Activated CD4-positive, alpha-beta T cell treated with anti-CD3 and anti-CD28 coated beads, Interleukin-10, Interleukin-2, amounts not matched to agents 100 ng/mL and 50 ng/mL, durations not matched to agents 16 hours and 8 hours (primary cell): ENCODE results near the gene TPO.
"Not testable (repeated sequence)": the region's sequence is repeated elsewhere in the genome, so short reads cannot be mapped to it uniquely, and the experiment has no call there.

ENCODE experiments used
- DNase-seq: peaks from one replicate; pipeline ENCODE4 v3.0.0-alpha.2; 2020

Gene TPO

DNA sequence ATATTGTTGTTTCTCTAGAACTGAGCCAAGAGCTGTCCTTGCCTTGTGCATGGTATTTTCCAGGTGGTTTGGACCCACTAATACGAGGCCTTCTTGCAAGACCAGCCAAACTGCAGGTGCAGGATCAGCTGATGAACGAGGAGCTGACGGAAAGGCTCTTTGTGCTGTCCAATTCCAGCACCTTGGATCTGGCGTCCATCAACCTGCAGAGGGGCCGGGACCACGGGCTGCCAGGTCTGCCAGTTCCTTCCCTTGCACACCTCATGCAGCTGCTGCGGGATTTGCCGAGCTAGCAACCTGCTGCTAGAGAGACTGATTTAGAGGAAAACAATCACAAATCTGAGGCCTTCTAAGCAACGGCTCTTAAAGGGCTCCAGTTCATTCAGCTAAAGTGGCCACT, 74.5 kb downstream of the TPO start:
- DNase-seq: no peak

DNA sequence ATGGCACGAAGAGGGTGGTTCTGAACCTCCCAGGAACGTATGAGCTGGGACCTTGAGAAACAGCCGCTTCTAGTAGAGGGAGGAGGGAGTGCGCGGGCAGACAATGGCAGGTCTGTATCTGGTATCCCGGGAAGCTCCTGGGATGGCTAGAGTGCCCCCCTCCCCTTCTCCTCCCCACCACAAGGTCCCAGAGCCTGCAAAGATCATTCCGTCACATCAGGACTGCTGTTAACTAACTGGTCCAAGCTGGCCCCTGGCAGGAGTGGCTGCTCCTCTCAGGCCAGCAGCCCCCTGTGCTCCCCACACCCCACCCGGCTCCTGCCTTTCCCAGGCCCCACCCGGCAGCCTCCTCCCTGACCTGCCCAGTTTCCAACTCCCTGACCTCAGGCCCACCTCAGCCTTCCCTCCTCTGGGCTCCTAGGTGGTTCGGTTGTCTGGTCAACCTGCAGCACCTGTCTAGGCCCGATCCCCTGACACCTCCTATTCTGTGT, 75.0 kb downstream of the TPO start:
- DNase-seq: no peak

DNA sequence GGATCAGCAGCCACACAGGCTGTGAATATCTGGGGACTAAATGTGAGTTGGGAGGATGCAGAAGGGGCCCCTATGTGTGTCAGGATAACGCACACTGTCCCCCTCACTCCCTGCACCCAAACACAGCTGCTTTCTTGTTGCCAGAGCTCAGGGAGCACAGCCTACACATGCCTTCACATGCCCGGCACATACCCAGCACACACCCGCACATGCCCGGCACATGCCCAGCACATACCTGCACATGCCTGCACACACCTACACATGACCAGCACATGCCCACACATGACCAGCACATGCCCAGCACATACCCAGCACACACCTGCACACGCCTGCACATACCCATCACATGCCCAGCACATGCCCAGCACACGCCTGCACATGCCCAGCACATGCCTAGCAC, 75.6 kb downstream of the TPO start:
- no peak for DNase-seq

DNA sequence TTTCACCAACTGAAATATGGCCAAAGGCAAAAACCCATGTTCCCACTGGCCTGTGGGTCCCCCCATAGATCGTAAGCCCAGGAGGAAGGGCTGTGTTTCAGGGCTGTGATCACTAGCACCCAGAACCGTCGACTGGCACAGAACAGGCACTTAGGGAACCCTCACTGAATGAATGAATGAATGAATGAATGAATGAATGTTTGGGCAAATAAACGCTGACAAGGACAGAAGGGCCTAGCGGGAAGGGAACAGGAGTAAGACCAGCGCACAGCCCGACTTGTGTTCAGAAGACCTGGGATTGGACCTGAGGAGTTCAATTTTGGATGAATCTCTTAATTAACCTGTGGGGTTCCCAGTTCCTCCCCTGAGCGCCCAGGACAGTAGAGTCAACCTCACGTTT, 76.2 kb downstream of the TPO start:
- DNase-seq: no peak

DNA sequence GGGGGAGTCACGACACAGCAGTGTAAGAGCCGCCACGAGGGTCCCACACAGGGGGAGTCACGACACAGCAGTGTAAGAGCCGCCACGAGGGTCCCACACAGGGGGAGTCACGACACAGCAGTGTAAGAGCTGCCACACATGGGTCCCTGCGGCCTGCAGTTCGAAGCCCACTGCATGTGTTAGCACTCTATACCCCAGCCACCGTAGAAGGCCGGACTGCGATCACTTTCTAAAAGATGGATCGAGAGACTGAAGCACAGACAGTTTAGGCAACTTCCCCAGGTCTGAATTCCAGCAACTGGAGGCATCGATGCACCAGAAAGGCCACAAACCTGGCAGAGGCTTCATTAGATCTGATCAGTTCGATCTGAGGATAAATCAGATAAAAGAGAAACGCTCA, 77.1 kb downstream of the TPO start:
- DNase-seq: not testable (repeated sequence)

DNA sequence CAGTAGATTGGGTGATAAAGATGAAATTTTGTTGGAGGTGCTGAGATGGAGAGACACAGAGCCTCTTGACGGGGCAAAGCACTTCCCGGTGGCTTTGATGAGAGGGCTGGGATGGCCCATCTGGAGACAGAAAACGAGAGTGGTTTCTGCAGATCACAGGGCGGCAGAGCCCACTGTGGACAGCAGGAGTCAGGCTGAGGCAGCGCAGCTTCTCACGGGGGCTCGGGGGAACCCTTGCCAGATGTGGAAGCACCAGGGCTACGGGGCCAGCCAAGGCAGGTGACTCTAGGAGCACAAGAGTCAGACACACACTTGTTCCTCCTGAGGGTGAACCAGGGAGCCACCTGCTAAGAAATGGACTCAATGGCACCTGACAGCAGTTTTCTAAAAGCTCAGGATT, 78.5 kb downstream of the TPO start:
- no peak for DNase-seq

DNA sequence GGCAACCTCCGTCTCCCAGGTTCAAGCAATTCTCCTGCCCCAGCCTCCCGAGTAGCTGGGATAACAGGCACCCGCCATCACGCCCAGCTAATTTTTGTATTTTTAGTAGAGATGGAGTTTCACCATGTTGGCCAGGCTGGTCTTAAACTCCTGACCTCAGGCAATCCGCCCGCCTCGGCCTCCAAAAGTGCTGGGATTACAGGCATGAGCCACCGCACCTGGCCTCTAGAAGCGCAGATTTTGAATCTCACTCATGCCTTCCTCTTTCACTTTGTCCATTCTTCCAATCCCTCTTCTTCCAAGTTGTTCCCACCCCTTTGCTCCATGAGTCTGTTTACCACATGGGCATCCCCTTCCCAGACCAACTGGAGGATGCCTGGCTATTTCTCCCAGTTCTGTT, 79.0 kb downstream of the TPO start:
- not testable (repeated sequence) for DNase-seq

DNA sequence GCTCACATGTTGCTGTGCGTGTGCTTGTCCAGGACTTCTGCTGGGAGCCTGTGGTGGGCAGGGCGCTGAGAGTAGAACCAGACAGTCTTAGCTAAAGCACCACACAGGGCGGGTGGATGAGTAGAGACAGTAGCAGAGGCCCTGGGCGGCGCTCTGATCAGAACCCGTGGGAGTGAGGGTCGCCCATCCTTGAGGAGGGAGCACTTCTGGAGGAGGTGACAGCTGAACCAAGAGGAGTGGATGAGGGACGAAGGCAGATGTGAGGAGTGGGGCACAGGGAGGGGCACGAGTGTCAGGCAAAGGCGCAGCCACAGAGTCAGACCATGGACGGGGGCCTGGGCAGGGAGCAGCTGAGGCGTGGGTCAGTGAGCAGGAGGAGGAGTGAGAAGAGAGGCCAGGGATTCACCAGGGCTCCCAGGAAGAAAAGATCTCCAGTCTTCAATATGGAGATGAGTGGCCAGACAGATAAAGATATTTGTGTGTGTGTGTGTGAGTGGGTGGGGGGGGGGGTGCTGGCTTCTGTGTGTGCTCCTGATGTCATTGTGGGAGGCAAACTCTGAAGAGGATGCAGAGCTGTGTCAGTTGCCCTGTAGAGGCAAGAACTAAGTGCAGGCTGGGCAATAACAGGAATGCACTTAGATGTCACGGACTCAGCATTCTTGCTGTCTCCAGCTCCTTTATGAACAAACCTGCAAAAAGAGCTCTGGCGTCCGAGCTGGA, 79.6 kb downstream of the TPO start:
- DNase-seq: no peak

DNA sequence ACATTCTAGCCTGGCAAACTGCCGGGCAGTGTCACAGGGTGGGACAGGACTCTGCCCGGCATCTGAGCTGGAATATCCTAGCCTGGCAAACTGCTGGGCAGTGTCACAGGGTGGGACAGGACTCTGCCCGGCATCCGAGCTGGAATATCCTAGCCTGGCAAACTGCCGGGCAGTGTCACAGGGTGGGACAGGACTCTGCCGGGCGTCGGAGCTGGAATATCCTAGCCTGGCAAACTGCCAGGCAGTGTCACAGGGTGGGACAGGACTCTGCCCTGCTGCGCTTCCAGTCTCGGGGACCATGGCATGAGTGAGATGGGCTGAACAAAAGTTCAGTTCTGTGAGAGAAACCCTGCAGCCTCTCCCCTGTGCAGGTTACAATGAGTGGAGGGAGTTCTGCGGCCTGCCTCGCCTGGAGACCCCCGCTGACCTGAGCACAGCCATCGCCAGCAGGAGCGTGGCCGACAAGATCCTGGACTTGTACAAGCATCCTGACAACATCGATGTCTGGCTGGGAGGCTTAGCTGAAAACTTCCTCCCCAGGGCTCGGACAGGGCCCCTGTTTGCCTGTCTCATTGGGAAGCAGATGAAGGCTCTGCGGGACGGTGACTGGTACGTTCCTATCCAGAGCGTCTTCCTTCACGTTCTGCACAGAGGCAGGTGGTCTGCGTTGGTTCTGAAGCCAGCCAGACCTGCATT, 80.3 kb downstream of the TPO start:
- no peak for DNase-seq

DNA sequence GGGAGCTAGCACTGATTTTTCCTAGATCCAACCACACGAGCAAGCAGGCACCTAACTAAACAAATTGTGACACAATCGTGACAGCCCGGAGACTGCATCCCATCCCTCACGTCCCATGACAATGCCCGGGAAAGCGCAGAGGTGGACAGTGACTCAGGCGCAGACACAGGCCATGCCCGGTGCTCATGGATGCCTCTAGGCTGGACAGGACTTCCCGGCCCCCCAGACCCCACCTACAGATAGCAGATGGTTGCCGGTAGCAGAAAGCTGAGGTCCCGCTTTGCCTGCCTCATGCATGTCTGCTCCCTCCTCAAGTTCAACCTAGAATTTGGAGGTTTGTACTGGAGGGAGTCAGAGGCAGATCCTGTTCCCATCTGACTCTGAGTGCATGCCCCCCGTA, 81.0 kb downstream of the TPO start:
- DNase-seq: no peak

DNA sequence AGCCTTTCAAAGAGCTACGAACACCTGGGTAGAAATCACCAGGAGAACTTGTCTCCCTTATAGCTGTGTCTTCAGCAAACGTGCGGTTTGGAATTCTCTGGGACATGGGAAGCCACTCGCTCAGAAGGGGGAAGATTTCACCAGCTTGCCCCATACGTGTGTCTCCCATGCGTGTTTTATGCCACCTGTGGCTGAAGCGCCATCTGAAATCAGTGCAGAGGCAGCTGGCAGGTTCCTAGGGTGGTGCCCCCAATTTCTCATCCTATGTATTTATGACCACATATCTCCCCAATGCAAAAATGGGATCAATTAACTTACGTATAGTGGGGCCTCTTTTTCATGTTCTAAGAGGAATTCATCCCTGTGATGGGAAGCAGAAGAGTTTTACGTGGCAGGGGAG, 81.6 kb downstream of the TPO start:
- DNase-seq: no peak

DNA sequence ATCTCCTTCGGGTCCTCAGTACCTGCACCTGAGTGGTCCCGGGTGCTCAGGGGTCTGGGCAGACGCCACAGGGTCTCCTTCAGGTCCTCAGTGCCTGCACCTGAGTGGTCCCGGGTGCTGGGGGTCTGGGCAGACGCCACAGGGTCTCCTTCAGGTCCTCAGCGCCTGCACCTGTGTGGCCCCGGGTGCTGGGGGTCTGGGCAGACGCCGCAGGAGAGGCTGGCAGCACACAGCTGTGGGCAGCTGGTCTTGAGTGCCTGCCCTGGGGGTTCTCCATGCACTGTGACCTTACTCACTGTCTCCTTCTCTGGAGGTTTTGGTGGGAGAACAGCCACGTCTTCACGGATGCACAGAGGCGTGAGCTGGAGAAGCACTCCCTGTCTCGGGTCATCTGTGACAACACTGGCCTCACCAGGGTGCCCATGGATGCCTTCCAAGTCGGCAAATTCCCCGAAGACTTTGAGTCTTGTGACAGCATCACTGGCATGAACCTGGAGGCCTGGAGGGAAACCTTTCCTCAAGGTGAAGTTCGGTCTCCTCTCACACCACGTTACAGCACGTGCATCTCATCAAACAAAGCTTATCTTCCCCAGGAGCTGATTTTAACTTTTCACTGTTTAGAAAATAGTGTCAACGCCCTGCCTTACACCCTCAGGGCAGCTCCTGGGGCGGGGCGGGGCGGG, 82.6 kb downstream of the TPO start:
- DNase-seq: no peak

DNA sequence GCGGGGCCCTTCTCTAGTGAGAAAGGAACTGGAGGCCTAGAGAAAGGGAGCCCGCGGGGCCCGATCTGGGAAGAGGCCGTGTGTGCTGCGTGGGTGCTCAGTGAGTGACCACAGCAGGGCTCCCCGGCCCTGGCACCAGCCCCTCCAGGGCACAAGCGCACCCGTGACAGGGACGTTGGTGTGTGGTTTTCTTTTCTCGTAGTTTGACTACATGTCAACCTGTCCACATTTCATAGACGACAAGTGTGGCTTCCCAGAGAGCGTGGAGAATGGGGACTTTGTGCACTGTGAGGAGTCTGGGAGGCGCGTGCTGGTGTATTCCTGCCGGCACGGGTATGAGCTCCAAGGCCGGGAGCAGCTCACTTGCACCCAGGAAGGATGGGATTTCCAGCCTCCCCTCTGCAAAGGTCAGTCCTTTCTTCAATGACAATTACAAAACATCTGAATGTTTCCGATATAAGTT, 83.1 kb downstream of the TPO start:
- DNase-seq: no peak

DNA sequence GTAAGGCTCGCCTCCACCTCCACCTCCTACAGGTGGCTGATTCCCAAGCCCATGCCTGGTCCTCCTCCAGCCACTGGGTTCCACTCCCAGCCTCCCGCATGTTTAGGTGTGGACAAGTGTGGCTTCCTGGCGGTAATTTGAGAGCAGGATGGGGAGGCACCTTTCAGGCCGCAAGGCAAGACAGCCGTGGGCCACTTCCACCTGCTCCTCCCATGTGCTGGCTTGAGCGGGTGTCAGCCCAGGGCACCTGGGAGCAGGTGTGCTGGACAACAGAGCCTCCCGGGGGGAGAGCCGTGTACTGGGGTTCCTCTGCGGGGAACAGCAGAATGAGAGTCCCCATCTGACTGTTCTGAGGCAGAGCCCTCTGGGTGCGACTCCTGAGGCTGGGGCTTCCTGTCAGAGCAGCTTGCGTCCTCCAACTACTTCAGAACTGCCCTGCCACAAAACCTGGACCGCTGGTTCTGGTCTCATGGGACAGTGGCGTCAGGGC, 83.9 kb downstream of the TPO start:
- DNase-seq: no peak

DNA sequence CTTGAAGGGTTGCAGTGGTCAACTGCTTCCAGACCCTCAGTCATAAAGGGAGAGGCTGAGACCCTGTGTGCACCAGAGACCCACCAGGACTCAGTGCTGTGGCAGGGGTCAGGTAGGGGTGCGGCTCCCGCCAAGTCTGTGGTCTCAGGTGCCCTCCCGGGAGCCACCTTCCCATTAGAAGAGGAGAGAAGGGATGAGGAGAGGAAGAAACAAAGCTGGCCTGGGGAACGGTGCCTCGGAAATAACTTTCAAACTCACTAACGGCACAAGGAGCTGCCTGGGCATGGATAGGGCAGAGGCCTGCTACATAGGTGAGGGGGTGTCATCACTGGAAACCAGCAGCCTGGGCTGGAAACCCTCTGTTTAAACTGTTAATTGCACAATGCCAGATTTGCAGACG, 84.9 kb downstream of the TPO start:
- no peak for DNase-seq

DNA sequence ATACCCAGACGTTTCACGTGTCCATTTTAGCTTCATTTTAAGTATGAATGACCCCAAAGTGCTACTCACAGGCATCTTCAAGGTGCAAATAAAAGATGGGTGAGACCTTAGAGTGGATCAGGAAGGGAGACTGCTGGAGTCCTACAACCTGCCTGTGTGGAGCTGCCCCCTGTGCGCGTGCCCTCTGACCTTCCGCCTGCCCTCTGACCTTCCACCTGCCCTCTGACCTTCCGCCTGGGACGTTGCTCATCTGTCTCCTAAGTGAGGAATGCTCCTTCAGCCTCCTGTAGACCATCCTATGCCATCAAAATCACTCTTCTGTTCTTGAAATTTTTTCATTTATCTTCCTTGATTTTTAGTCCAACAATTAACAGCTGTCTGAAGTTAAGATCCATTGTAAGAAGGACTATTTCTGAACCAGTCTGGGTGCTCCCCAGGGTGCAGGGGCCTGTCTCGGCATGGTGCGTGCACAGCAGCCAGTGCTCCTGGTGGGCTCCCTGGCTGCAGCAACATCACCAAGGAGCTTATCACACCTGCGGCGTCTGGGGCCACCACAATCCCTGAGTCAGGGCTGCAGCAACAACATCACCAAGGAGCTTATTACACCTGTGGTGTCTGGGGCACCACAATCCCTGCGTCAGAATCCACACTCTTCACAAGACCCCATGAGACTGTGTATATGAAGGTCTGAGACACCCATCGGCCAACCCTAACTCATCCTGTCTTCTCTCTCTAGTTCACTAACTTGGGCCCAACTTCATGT, 86.0 kb downstream of the TPO start:
- no peak for DNase-seq

DNA sequence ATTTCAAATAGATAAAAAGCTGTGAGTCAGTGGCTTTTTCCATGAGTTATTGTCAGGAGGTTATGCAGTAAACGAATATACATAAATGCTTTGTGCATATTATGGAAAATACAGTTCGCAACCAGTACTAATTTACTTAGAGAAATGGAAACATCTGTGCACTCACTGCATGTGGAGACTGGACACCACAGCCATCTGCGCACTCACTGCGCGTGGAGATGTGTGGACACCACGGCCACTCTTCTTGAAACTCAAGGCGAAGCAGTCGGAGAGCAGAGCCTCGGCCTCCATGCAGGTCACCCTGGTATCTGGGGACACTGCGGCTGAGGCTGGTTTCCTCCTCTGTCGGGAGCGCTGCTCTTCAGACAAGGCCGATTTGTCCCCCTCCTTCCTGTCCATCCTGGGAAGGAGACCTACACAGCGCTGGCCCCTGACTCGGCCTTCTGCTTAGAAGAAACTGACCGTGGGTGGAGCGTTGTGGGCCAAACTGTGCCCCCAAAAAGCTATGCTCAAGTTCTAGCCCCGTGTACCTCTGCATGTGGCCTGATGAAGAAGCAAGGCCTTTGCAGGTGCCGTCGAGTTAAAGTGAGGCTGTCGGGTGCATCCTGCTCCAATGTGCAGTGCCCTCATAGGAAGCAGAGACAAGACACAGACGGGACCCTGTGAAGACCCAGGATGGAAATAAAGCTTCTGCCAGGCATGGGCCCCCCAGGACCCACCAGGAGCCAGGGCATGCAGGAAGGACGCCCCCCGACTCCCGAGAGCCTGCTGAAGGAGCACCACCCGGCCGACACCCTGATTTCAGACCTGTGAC, 88.0 kb downstream of the TPO start:
- no peak for DNase-seq

DNA sequence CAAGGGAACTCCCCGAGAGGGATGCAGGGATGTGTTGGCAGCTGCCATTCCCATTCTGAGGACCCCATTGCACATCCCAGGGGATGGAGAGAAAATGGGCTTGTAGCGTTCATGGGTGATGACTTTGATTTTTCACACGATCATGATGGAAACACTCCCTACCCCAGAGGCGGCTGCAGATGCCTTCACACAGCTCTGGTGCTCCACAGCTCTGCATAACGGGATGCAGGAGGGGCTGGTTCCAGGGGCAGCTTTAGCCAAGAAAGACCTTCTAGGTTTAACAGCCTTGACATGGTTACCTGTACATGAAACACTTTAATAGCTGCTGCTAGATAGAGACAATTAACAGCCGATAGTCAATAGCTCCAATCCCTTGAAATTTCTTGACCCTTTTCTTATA, 88.7 kb downstream of the TPO start:
- no peak for DNase-seq

DNA sequence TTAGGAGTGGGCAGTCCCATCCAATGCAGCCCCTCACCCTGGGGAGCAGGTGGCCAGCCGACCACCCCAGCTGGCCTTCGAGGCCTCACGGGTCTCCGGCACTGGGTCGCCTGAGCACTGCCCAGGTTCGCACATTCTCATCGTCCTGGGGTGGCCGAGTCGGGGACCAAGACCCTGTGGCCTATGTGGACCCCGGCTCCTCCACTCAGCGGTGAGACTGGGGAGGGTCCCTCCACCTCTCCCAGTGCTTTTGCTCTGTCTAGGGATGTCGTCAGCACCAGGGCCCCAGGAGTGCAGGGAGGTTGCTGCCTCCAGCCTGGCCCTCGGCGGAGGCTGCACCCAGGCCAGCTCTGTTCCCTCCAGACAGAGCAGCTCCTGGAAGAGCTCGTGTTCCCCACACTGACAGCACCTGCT, 89.6 kb downstream of the TPO start:
- DNase-seq: no peak

DNA sequence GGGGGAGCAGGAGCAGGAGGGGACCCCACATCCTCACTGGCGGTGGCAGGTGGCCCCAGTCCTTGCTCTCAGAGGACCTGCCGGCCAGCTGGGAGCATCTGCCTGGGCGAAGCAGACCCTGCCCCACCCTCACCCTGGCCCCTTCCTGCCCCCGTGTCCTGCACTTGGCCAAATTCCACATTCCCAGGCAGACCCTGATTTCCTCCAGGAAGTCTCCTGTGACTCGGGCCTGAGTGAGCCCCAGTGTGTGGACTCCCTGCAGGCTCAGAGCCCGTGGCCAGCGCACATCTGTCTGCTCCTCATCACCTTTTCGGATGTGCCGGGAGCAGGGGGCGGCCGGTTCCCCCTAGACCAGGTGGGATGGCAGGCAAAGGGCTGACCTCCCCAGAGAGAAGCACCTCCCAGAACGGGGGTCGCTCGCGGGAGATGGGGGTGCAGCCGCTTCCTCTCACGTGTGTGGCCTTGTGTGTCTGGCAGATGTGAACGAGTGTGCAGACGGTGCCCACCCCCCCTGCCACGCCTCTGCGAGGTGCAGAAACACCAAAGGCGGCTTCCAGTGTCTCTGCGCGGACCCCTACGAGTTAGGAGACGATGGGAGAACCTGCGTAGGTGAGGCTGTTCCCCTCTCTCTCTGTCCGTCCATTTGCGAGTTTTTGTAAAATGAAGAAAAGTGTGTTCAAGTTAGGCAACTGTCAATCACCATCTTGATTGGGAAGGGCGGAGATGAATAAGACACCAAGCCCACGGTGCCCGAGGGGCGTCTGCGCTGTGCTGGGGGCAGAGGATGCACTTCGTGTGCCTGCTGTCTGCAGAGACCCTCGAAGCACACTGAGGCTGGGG, 90.4 kb downstream of the TPO start:
- DNase-seq: no peak

DNA sequence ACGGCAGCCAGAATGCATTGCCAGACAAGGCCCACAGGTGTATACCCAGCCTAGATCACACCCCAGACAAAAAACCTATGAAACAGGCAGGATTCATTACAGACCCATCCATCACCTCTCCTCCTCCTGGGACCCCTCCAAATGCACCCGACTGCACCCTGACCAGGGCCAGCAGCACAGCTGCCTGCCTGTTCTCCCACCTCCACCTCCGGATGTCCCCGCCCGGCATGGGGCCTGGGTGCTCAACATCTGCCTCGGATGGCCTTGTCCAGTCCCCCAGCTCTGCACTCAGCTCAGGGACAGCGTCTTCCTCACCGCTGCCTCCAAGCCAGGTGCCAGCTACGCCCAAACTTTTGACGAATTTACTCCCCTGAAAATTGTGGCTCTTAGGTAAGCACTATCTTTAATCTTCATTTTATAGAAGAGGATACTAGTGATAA, 91.1 kb downstream of the TPO start:
- DNase-seq: no peak
